HFFc6 (cell line): Measurements from ENCODE around the gene ZNF408. TPM values are rescaled to one million over a fixed set of nuclear protein-coding genes. Genes with fewer than 3 reads are reported as not detected.
A peak's percentile ranks its signal among the peaks of the same experiment; 100 is the strongest.
"Not testable (repeated sequence)": the region's sequence is repeated elsewhere in the genome, so short reads cannot be mapped to it uniquely, and the experiment has no call there.

Experiments used
- DNase-seq: peaks from one replicate; pipeline ENCODE4 v3.0.0-alpha.2; 2018
- H3K27ac Mint-ChIP-seq: 2 replicates; pipeline ENCODE4 v1.8.0; 2020; ENCODE audit warnings: mild to moderate bottlenecking, mixed read lengths
- H3K27me3 Mint-ChIP-seq: 2 replicates; pipeline ENCODE4 v1.8.0; 2021; ENCODE audit warnings: mild to moderate bottlenecking, moderate library complexity, mixed read lengths; ENCODE audit not compliant: insufficient read depth
- H3K36me3 Mint-ChIP-seq: 2 replicates; pipeline ENCODE4 v1.8.0; 2021; ENCODE audit warnings: low read depth, mixed read lengths
- H3K4me1 Mint-ChIP-seq: 2 replicates; pipeline ENCODE4 v1.8.0; 2020; ENCODE audit warnings: low read depth, mixed read lengths
- H3K4me3 Mint-ChIP-seq: 2 replicates; pipeline ENCODE4 v1.8.0; 2020; ENCODE audit warnings: mild to moderate bottlenecking, moderate library complexity, mixed read lengths
- H3K9me3 Mint-ChIP-seq: 2 replicates; pipeline ENCODE4 v1.8.0; 2020; ENCODE audit warnings: mild to moderate bottlenecking, mixed read lengths
- CTCF ChIP-seq: fragments of 200-600 bp; sonication (generic); IDR thresholded peaks from 2 replicates; pipeline ENCODE4 v1.5.0; 2021; ENCODE audit warnings: antibody characterized with exemption, mild to moderate bottlenecking
- total RNA-seq, 6 experiments: library from RNA; stranded (reverse); fragmentation: NEBNext Ultra II Directional; extraction: Animal tissue kit (Norgen Biotek cat#: 25700); gene quantifications; 2 replicates in 1 of 6; 3 replicates in 5 of 6; pipeline ENCODE4 v1.2.3, GENCODE V29; 2021

The ZNF408 gene
- total RNA-seq, 6 experiments from 2014 or later = 7.6 to 12.3 (median 9.0) TPM

GRCh38 chr11:46667043-46667481, 33.8 kb upstream of the ZNF408 start:
- DNase-seq = no peak
- H3K27me3 Mint-ChIP-seq = no peaks in the 10 kb centered on the region
- no peak overlapping the region for H3K27ac Mint-ChIP-seq
- H3K4me3 Mint-ChIP-seq = no peak overlapping the region
- peaks cover 33% of the 10 kb centered on the region for H3K36me3 Mint-ChIP-seq
- no peaks in the 10 kb centered on the region for H3K9me3 Mint-ChIP-seq
- H3K4me1 Mint-ChIP-seq = peaks cover 26% of the 10 kb centered on the region
- TF ChIP-seq CTCF = no peak

GRCh38 chr11:46668480-46669085, 32.2 kb upstream of the ZNF408 start:
- H3K4me1 Mint-ChIP-seq = peaks cover 21% of the 10 kb centered on the region
- no peak overlapping the region for H3K4me3 Mint-ChIP-seq
- no peak overlapping the region for H3K27ac Mint-ChIP-seq
- TF ChIP-seq CTCF = no peak
- H3K36me3 Mint-ChIP-seq = peaks cover 28% of the 10 kb centered on the region
- DNase-seq = no peak
- H3K27me3 Mint-ChIP-seq = no peaks in the 10 kb centered on the region
- H3K9me3 Mint-ChIP-seq = no peaks in the 10 kb centered on the region

- no peak for DNase-seq
- peak overlapping the region; percentile 57 for H3K27ac Mint-ChIP-seq
- no peaks in the 10 kb centered on the region for H3K27me3 Mint-ChIP-seq
- no peaks in the 10 kb centered on the region for H3K9me3 Mint-ChIP-seq
- H3K4me1 Mint-ChIP-seq = peaks cover 20% of the 10 kb centered on the region
- no peak overlapping the region for H3K4me3 Mint-ChIP-seq
- H3K36me3 Mint-ChIP-seq = peaks cover 28% of the 10 kb centered on the region
- TF ChIP-seq CTCF = peak; percentile 55
These were observed 31.1 kb upstream of the ZNF408 start for GRCh38 chr11:46669711-46670139.

- H3K27ac Mint-ChIP-seq = peak overlapping the region; percentile 69; the same call in 1 of the 2 replicates
- peaks cover 28% of the 10 kb centered on the region for H3K36me3 Mint-ChIP-seq
- H3K4me1 Mint-ChIP-seq = peaks cover 28% of the 10 kb centered on the region
- not testable (repeated sequence) for H3K4me3 Mint-ChIP-seq, H3K27me3 Mint-ChIP-seq, H3K9me3 Mint-ChIP-seq, DNase-seq
These were observed 30.3 kb upstream of the ZNF408 start for GRCh38 chr11:46670521-46670920.

- no peak overlapping the region for H3K4me3 Mint-ChIP-seq
- peaks cover 3% of the 10 kb centered on the region; the same call in 1 of the 2 replicates for H3K27me3 Mint-ChIP-seq
- H3K9me3 Mint-ChIP-seq = no peaks in the 10 kb centered on the region; the same call in 1 of the 2 replicates
- no peak for TF ChIP-seq CTCF
- peaks cover 33% of the 10 kb centered on the region for H3K4me1 Mint-ChIP-seq
- no peak for DNase-seq
- no peak overlapping the region for H3K27ac Mint-ChIP-seq
- H3K36me3 Mint-ChIP-seq = peaks cover 20% of the 10 kb centered on the region
These were observed 28.9 kb upstream of the ZNF408 start for GRCh38 chr11:46671958-46672315.

- TF ChIP-seq CTCF = no peak
- H3K36me3 Mint-ChIP-seq = peaks cover 24% of the 10 kb centered on the region
- H3K27ac Mint-ChIP-seq = no peak overlapping the region
- peaks cover 33% of the 10 kb centered on the region for H3K4me1 Mint-ChIP-seq
- no peak for DNase-seq
- H3K27me3 Mint-ChIP-seq = peaks cover 3% of the 10 kb centered on the region; the same call in 1 of the 2 replicates
- H3K4me3 Mint-ChIP-seq = no peak overlapping the region
- no peaks in the 10 kb centered on the region; the same call in 1 of the 2 replicates for H3K9me3 Mint-ChIP-seq
These were observed 28.4 kb upstream of the ZNF408 start for GRCh38 chr11:46672381-46672839.
